ENCODE measurements around the gene NAGLU.
"Not testable (repeated sequence)": the region's sequence is repeated elsewhere in the genome, so short reads cannot be mapped to it uniquely, and the experiment has no call there.

The NAGLU gene

GRCh38 chr17:42521666-42522262 is 14.3 kb upstream of the NAGLU start:
- DNase-seq = no peak

GRCh38 chr17:42522263-42522790 is 13.7 kb upstream of the NAGLU start:
- no peak for DNase-seq

DNA sequence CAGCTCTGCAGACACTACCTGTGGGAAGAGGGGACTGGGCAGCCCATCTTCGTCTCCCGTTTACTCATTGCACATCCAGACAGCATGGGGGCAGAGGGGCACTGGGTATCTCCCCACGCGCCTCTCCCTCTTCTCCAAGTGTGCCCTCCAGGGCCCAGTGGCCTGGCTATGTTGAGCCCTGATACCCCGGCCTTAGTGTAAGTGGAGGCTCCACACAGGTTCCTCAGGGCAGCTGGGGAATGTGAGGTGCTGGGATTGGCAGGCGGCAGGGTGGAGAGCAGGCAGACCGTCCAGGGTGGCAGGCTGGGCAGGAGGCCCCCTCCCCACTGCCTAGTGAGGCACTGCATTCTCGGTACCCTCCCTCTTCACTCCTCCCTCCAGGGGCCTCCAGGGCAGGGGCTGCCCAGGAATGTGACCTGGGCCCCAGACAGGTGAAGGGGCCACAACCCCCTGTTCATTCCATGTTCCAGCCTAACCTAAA is 13.2 kb upstream of the NAGLU start:
- no peak for DNase-seq

DNA sequence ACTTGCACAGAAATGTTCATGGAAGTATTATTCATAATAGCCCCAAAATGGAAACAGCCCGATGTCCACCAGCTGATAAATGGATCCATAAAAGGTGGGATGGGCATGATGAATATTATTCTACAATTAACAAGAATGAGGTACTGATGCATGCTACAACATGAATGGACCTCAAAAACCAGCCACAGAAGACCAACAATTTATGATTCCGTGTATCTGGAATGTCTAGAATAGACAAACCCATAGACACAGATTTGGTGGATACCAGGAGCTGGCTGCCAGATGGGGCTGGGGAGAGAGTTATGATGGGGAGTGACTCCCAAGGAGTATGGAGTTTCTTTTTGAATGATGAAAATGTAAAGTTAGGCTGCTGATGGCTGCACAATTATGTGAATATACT is 10.8 kb upstream of the NAGLU start:
- no peak for DNase-seq

- no peak for DNase-seq
Observed at GRCh38 chr17:42526031-42526444, 10.0 kb upstream of the NAGLU start.

DNA sequence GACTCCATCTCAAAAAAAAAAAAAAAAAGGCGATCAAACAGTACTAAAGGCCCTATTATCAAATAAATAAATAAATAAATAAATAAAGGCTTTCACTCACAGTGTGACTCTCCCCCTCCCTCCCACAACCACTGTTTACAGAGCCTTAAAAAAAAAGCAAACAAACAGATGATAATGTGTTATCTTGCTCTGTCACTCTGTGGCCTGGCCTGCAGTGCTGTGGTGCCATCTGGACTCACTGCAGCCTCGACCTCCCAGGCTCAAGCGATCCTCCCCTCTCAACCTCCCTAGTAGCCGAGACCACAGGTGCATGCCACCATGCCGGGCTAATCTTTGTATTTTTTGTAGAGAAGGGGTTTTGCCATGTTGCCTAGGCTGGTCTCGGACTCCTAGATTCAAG is 8.1 kb upstream of the NAGLU start:
- no peak for DNase-seq

- peak in 3 of 4 experiments; percentile 31 to 56 (median 34) for DNase-seq
Observed at GRCh38 chr17:42529061-42529460, 7.0 kb upstream of the NAGLU start.

DNA sequence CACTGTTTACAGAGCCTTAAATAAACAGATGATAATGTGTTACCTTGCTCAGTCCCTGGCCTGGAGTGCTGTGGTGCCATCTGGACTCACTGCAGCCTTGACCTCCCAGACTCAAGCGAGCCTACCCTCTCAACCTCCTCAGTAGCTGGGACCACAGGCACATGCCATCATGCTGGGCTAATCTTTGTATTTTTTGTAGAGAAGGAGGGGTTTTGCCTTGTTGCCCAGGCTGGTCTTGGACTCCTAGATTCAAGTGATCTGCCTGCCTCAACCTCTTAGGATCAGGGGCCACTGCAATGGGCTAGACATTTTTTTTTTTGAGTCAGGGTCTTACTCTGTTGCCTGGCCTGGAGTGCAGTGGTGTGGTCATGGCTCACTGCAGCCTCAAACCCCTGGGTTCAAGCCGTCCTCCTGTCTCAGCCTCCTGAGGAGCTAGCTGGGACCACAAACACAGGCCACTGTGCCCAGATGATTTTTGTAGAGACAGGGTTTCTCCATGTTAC is 5.0 kb upstream of the NAGLU start:
- DNase-seq = no peak

GRCh38 chr17:42531455-42532354 is 4.3 kb upstream of the NAGLU start:
- DNase-seq = peak; percentile 71 to 91 (median 80)

GRCh38 chr17:42535155-42536047 is 640 bp upstream of the NAGLU start:
- no peak for DNase-seq

DNA sequence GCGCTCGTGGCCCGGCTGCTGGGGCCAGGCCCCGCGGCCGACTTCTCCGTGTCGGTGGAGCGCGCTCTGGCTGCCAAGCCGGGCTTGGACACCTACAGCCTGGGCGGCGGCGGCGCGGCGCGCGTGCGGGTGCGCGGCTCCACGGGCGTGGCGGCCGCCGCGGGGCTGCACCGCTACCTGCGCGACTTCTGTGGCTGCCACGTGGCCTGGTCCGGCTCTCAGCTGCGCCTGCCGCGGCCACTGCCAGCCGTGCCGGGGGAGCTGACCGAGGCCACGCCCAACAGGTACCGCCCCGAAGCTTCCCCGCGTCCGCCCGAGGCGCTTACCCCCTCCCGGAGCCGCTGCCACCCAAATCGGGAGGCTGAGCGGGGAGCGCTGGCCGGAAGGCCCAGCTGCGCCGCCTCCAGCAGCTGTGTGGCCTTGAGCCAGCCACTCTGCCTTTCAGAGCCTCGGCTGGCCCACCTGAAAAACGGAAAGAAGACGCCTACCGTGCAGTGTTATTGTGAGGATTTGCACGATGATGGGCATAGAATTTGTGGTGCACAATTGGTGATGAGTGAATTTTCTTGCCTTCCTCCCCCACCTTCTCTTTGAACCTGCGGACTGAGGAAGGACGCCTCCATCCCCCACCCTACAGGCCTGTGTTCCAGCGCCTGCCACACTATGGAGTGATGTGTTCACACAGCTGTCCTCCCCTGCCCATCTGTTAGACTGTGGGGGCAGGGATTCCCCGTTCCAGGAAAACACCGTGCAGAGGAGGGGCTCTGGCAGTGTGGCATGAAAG is 523 bp downstream of the NAGLU start:
- peak; percentile 84 to 94 (median 90) for DNase-seq

DNA sequence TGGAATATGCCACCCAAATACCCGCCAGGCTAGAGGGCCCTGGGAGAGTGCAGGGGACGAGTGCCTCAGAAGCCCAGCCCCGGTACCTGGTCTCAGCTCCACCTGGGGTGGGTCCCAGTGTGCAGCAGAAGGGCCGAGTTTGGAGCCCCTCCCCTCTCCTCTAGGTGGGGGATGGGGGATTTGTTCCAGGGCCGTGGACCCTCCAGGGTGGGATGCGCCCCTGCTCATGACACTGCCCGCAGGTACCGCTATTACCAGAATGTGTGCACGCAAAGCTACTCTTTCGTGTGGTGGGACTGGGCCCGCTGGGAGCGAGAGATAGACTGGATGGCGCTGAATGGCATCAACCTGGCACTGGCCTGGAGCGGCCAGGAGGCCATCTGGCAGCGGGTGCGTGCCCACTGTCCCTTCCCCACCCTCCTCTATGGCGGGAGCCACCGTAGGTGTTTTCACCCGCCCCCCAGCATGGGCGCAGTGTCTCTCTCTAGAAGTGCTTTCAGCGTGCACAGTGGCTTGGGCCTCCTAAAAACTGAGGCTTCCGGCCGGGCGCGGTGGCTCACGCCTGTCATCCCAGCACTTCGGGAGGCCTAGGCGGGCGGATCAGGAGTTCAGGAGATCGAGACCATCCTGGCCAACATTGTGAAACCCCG is 1.2 kb downstream of the NAGLU start:
- no peak for DNase-seq

DNA sequence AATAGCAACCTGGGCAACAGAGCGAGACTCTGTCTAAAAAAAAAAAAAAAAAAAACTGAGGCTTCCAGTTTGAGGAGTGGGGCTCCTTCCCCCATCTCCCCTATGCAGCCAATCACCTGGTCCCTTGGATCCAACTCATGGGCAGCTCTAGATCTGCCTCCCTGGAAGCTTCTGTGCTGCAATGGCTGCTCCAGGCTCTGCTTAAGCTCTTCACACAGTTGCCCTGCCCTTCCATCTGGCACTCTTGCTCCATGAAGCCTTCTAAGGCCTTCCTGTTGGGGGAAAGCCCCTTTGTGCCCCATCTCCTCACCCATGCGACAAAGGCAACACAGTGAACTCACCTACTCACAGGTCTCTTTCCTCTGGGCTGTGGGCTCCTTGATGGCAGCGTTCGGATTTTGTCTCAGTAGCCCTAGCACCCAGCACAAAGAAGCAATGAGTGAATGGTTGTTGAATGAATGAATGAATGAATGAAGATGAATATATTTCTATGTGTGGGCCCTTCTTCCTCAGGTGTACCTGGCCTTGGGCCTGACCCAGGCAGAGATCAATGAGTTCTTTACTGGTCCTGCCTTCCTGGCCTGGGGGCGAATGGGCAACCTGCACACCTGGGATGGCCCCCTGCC is 1.9 kb downstream of the NAGLU start:
- DNase-seq = no peak

- DNase-seq = no peak
Observed at GRCh38 chr17:42538482-42538881, 2.4 kb downstream of the NAGLU start.

- DNase-seq = not testable (repeated sequence)
Observed at GRCh38 chr17:42540558-42540957, 4.5 kb downstream of the NAGLU start.

- DNase-seq = no peak
Observed at GRCh38 chr17:42541041-42541833, 5.2 kb downstream of the NAGLU start.

- DNase-seq = no peak
Observed at GRCh38 chr17:42543190-42544079, 7.4 kb downstream of the NAGLU start.

DNA sequence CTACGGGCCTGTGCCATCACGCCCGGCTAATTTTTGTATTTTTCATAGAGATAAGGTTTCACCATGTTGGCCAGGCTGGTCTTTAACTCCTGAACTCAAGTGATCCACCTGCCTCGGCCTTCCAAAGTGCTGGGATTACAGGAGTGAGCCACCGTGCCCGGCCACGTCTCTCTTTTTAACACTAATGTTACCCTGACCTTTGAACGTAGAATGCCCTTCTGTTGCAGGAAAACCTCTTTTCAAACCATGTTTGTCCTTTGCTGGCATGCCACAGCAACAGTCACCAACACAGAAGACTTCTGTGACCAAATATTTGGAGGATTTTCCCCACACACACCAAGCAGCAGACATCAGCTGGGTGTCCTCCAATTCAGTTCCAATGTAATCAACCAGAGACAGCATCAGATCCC is 8.8 kb downstream of the NAGLU start:
- DNase-seq = no peak
